H9 (cell line): ENCODE results near the gene GRIP2. TPM values are rescaled to one million over a fixed set of nuclear protein-coding genes. Genes with fewer than 3 reads are reported as not detected.

ENCODE experiments used
- DNase-seq: peaks from one replicate; pipeline ENCODE4 v3.0.0-alpha.2; 2017
- H2AFZ ChIP-seq: one replicate; pipeline ENCODE4 v1.6.1; 2013; ENCODE audit warnings: mild to moderate bottlenecking, low read length, control low read depth, moderate library complexity
- H2AK5ac ChIP-seq: 2 replicates; pipeline ENCODE4 v1.6.1; 2013; ENCODE audit warnings: low read length, control low read depth, mixed read lengths; ENCODE audit not compliant: insufficient read length
- H2BK120ac ChIP-seq: one replicate; pipeline ENCODE4 v1.6.1; 2013; ENCODE audit warnings: low read depth, mild to moderate bottlenecking, low read length, control low read depth, inconsistent platforms; ENCODE audit not compliant: poor library complexity, severe bottlenecking
- H2BK12ac ChIP-seq: 2 replicates; pipeline ENCODE4 v1.6.1; 2013; ENCODE audit warnings: low read length, control low read depth, mixed read lengths, low read depth; ENCODE audit not compliant: insufficient read length
- H2BK15ac ChIP-seq: 2 replicates; pipeline ENCODE4 v1.6.1; 2013; ENCODE audit warnings: low read depth, low read length, control low read depth
- H2BK20ac ChIP-seq: one replicate; pipeline ENCODE4 v1.6.1; 2013; ENCODE audit warnings: low read depth, mild to moderate bottlenecking, low read length, control low read depth, inconsistent platforms; ENCODE audit not compliant: poor library complexity, severe bottlenecking
- H2BK5ac ChIP-seq: 2 replicates; pipeline ENCODE4 v1.6.1; 2013; ENCODE audit warnings: low read length, control low read depth, mixed read lengths; ENCODE audit not compliant: insufficient read length
- H3K14ac ChIP-seq: 2 replicates; pipeline ENCODE4 v1.6.1; 2013; ENCODE audit warnings: low read length, control low read depth; ENCODE audit not compliant: insufficient read depth
- H3K18ac ChIP-seq: 2 replicates; pipeline ENCODE4 v1.6.1; 2013; ENCODE audit warnings: low read depth, mild to moderate bottlenecking, mixed read lengths, low read length, control low read depth; ENCODE audit not compliant: insufficient read length
- H3K23ac ChIP-seq: 2 replicates; pipeline ENCODE4 v1.6.1; 2013; ENCODE audit warnings: low read length, control low read depth, mixed read lengths, low read depth; ENCODE audit not compliant: insufficient read length
- H3K23me2 ChIP-seq: 2 replicates; pipeline ENCODE4 v1.6.1; 2013; ENCODE audit warnings: low read depth, mild to moderate bottlenecking, mixed read lengths, low read length, control low read depth; ENCODE audit not compliant: insufficient read length, poor library complexity, severe bottlenecking
- H3K27ac ChIP-seq: 2 replicates; pipeline ENCODE4 v1.5.1; 2013; ENCODE audit warnings: low read length, control low read depth, mixed read lengths, low read depth; ENCODE audit not compliant: insufficient read length
- H3K27me3 ChIP-seq: 2 replicates; pipeline ENCODE4 v1.6.1; 2013; ENCODE audit warnings: low read length, control low read depth, inconsistent platforms; ENCODE audit not compliant: insufficient read depth
- H3K4ac ChIP-seq: 2 replicates; pipeline ENCODE4 v1.6.1; 2013; ENCODE audit warnings: low read depth, mild to moderate bottlenecking, control low read depth, inconsistent platforms, low read length, moderate library complexity
- H3K4me1 ChIP-seq: 2 replicates; pipeline ENCODE4 v1.6.1; 2013; ENCODE audit warnings: low read length, control low read depth, inconsistent platforms; ENCODE audit not compliant: insufficient read depth
- H3K4me2 ChIP-seq: 2 replicates; pipeline ENCODE4 v1.6.1; 2013; ENCODE audit warnings: low read length, control low read depth, mixed read lengths; ENCODE audit not compliant: insufficient read length, insufficient read depth
- H3K56ac ChIP-seq: 2 replicates; pipeline ENCODE4 v1.6.1; 2013; ENCODE audit warnings: low read depth, mild to moderate bottlenecking, mixed read lengths, low read length, control low read depth; ENCODE audit not compliant: insufficient read length
- H3K79me1 ChIP-seq: 2 replicates; pipeline ENCODE4 v1.6.1; 2013; ENCODE audit warnings: low read depth, mild to moderate bottlenecking, moderate library complexity, low read length, control low read depth, inconsistent platforms; ENCODE audit not compliant: insufficient read depth, poor library complexity, severe bottlenecking
- H3K79me2 ChIP-seq: 2 replicates; pipeline ENCODE4 v1.6.1; 2013; ENCODE audit warnings: low read length, control low read depth, inconsistent platforms; ENCODE audit not compliant: insufficient read depth
- H3K9ac ChIP-seq: 2 replicates; pipeline ENCODE4 v1.6.1; 2013; ENCODE audit warnings: low read length, control low read depth, mixed read lengths; ENCODE audit not compliant: insufficient read length; ENCODE audit errors: extremely low read depth
- H3K9me3 ChIP-seq: one replicate; pipeline ENCODE4 v1.6.1; 2013; ENCODE audit warnings: low read depth, low read length, inconsistent platforms; ENCODE audit not compliant: control insufficient read depth
- H3T11ph ChIP-seq: one replicate; pipeline ENCODE4 v1.6.1; 2013; ENCODE audit warnings: mild to moderate bottlenecking, low read length, control low read depth, inconsistent platforms
- H4K20me1 ChIP-seq: one replicate; pipeline ENCODE4 v1.6.1; 2013; ENCODE audit not compliant: control insufficient read depth, insufficient read length, insufficient read depth
- H4K5ac ChIP-seq: 2 replicates; pipeline ENCODE4 v1.6.1; 2013; ENCODE audit warnings: low read depth, mild to moderate bottlenecking, mixed read lengths, low read length, control low read depth; ENCODE audit not compliant: insufficient read length
- H4K8ac ChIP-seq: replicated peaks from 2 replicates; pipeline ENCODE4 v1.6.1; 2013; ENCODE audit warnings: low read length, control low read depth, mixed read lengths, low read depth; ENCODE audit not compliant: insufficient read length
- H4K91ac ChIP-seq: 2 replicates; pipeline ENCODE4 v1.6.1; 2013; ENCODE audit warnings: low read depth, mild to moderate bottlenecking, moderate library complexity, mixed read lengths, low read length, control low read depth; ENCODE audit not compliant: insufficient read length
- H3K27ac Mint-ChIP-seq, 3 experiments: 2 replicates in 2 of 3; 3 replicates in 1 of 3; pipeline ENCODE4 v1.8.0; 2020 to 2021; ENCODE audit warnings: mixed read lengths in 3 of 3, mild to moderate bottlenecking in 1 of 3, moderate library complexity in 1 of 3
- H3K27me3 Mint-ChIP-seq: 2 replicates; pipeline ENCODE4 v1.8.0; 2021; ENCODE audit warnings: low read depth, mild to moderate bottlenecking, moderate library complexity, mixed read lengths
- H3K36me3 Mint-ChIP-seq, 3 experiments: 2 replicates in 2 of 3; 3 replicates in 1 of 3; pipeline ENCODE4 v1.8.0; 2020 to 2021; ENCODE audit warnings: low read depth in 3 of 3, mixed read lengths in 3 of 3; ENCODE audit not compliant: insufficient read depth in 1 of 3
- H3K4me1 Mint-ChIP-seq, 2 experiments: 2 replicates each; pipeline ENCODE4 v1.8.0; 2020; ENCODE audit warnings: mixed read lengths in 2 of 2
- H3K4me3 Mint-ChIP-seq, 2 experiments: 2 replicates in 1 of 2; 3 replicates in 1 of 2; pipeline ENCODE4 v1.8.0; 2020 to 2021; ENCODE audit warnings: mild to moderate bottlenecking in 2 of 2, mixed read lengths in 2 of 2, moderate library complexity in 1 of 2
- H3K9me3 Mint-ChIP-seq, 2 experiments: 2 replicates in 1 of 2; 3 replicates in 1 of 2; pipeline ENCODE4 v1.8.0; 2020; ENCODE audit warnings: mild to moderate bottlenecking in 2 of 2, mixed read lengths in 2 of 2, moderate library complexity in 1 of 2
- CTCF ChIP-seq: fragments of 200-600 bp; sonication (generic); conservative IDR thresholded peaks from 3 replicates; pipeline ENCODE4 v1.8.0; 2021; ENCODE audit warnings: antibody characterized with exemption, mild to moderate bottlenecking
- WGBS: extraction: QIAGEN DNeasy Blood & Tissue Kit; methylation state at CpG from one replicate; pipeline ENCODE4 v1.1.7; 2013; ENCODE audit warnings: missing lambda C conversion rate, low lambda C conversion rate, mixed read lengths; ENCODE audit not compliant: insufficient read length; ENCODE audit errors: extremely low coverage; 5-methylcytosine and 5-hydroxymethylcytosine counted together
- total RNA-seq: library from RNA; stranded (reverse); gene quantifications from 2 replicates; pipeline ENCODE4 v1.2.1, GENCODE V29; 2021

Gene GRIP2
- total RNA-seq, 1 experiment from 2014 or later = 3.1 TPM

- H2BK15ac ChIP-seq = no peak overlapping the region
- H3K4me3 Mint-ChIP-seq = no peak overlapping the region
- H4K5ac ChIP-seq = no peak overlapping the region
- H3K79me2 ChIP-seq = no peaks in the 10 kb centered on the region
- no peak overlapping the region for H3K27ac ChIP-seq
- no peak overlapping the region for H2BK120ac ChIP-seq
- no peak overlapping the region for H2AFZ ChIP-seq
- H3K4me2 ChIP-seq = no peak overlapping the region
- H4K8ac ChIP-seq = no peak overlapping the region
- no peak for TF ChIP-seq CTCF
- H3K9ac ChIP-seq = no peak overlapping the region
- H3K56ac ChIP-seq = no peak overlapping the region
- H2BK20ac ChIP-seq = no peak overlapping the region
- H3K9me3 Mint-ChIP-seq = no peaks in the 10 kb centered on the region
- no peak overlapping the region; the same call in 1 of the 2 replicates for H3K14ac ChIP-seq
- no peak overlapping the region for H3T11ph ChIP-seq
- H3K4me1 ChIP-seq = no peaks in the 10 kb centered on the region
- no peak overlapping the region for H2BK12ac ChIP-seq
- no peaks in the 10 kb centered on the region for H3K23me2 ChIP-seq
- no peak overlapping the region for H4K91ac ChIP-seq
- no peaks in the 10 kb centered on the region for H3K27me3 ChIP-seq
- H2AK5ac ChIP-seq = no peak overlapping the region
- no peak overlapping the region for H2BK5ac ChIP-seq
- no peaks in the 10 kb centered on the region; the same call in 1 of the 2 replicates for H3K27me3 Mint-ChIP-seq
- H4K20me1 ChIP-seq = no peaks in the 10 kb centered on the region
- H3K79me1 ChIP-seq = no peaks in the 10 kb centered on the region
- no peaks in the 10 kb centered on the region for H3K9me3 ChIP-seq
- no peak overlapping the region for H3K18ac ChIP-seq
- H3K4me1 Mint-ChIP-seq = peaks cover 3 to 10% of the 10 kb centered on the region in 2 experiments; a peak in 3 of 4 replicates
- no peak overlapping the region for H3K23ac ChIP-seq
- no peak overlapping the region for H3K4ac ChIP-seq
- no peaks in the 10 kb centered on the region; a peak in 1 of 7 replicates for H3K36me3 Mint-ChIP-seq
- no CpG with 5 or more reads among the region's 22 CpGs for WGBS
- peak; percentile 23 for DNase-seq
- peak overlapping the region in 1 of 3 experiments; percentile 87; a peak in 2 of 7 replicates for H3K27ac Mint-ChIP-seq
These were observed 22.3 kb downstream of the GRIP2 start for GRCh38 chr3:14517601-14518431.
